HG02678 (cell line): ENCODE measurements around the gene ESYT3.
"Not testable (repeated sequence)": the region's sequence is repeated elsewhere in the genome, so short reads cannot be mapped to it uniquely, and the experiment has no call there.

Experiments used
- ATAC-seq: cut with Tn5 transposase; IDR thresholded peaks from one replicate; pipeline ENCODE4 v1.9.1; 2021; ENCODE audit warnings: mild to moderate bottlenecking, moderate library complexity; ENCODE audit not compliant: unreplicated experiment

Gene ESYT3

GRCh38 chr3:138484672-138485071, 50.3 kb downstream of the ESYT3 start:
- not testable (repeated sequence) for ATAC-seq

GRCh38 chr3:138486580-138486979, 52.2 kb downstream of the ESYT3 start:
- not testable (repeated sequence) for ATAC-seq

- ATAC-seq = no peak
Observed at GRCh38 chr3:138491971-138492370, 57.6 kb downstream of the ESYT3 start.

GRCh38 chr3:138492980-138493675, 58.7 kb downstream of the ESYT3 start:
- no peak for ATAC-seq

GRCh38 chr3:138493804-138494606, 59.6 kb downstream of the ESYT3 start:
- no peak for ATAC-seq

GRCh38 chr3:138494607-138494929, 60.2 kb downstream of the ESYT3 start:
- ATAC-seq = no peak

GRCh38 chr3:138495638-138496037, 61.2 kb downstream of the ESYT3 start:
- not testable (repeated sequence) for ATAC-seq

- no peak for ATAC-seq
Observed at GRCh38 chr3:138496436-138496835, 62.0 kb downstream of the ESYT3 start.

- no peak for ATAC-seq
Observed at GRCh38 chr3:138497021-138497420, 62.6 kb downstream of the ESYT3 start.

GRCh38 chr3:138497851-138498250, 63.4 kb downstream of the ESYT3 start:
- ATAC-seq = no peak

- ATAC-seq = no peak
Observed at GRCh38 chr3:138498991-138499390, 64.6 kb downstream of the ESYT3 start.

- ATAC-seq = no peak
Observed at GRCh38 chr3:138507524-138507923, 73.1 kb downstream of the ESYT3 start.

GRCh38 chr3:138509586-138509985, 75.2 kb downstream of the ESYT3 start:
- no peak for ATAC-seq

GRCh38 chr3:138511945-138512344, 77.5 kb downstream of the ESYT3 start:
- ATAC-seq = no peak

GRCh38 chr3:138513090-138513843, 78.9 kb downstream of the ESYT3 start:
- peak; percentile 86 for ATAC-seq

GRCh38 chr3:138521445-138521844, 87.0 kb downstream of the ESYT3 start:
- ATAC-seq = not testable (repeated sequence)
